Right ventricle myocardium inferior (tissue), 1 donor: ENCODE data around the gene BARX1. TPM values are rescaled to one million over a fixed set of nuclear protein-coding genes. Genes with fewer than 3 reads are reported as not detected.
"Not testable (repeated sequence)": the region's sequence is repeated elsewhere in the genome, so short reads cannot be mapped to it uniquely, and the experiment has no call there.

ENCODE experiments used
- ATAC-seq: fragments of 200-7000 bp; cut with Tn5 transposase; one replicate; pipeline ENCODE4 v1.9.1; 2020; ENCODE audit warnings: mild to moderate bottlenecking, moderate library complexity
- DNase-seq: peaks from one replicate; pipeline ENCODE4 v3.0.0; 2021; ENCODE audit errors: missing footprints
- intact Hi-C: fragments of 100-400 bp; cut with DNase I; formaldehyde crosslinking; loops from one replicate; pipeline ENCODE4 v1.11.0; 2022
- total RNA-seq: library from RNA; stranded (reverse); fragmentation: NEBNext Ultra II Directional; extraction: Animal tissue kit (Norgen Biotek cat#: 25700); gene quantifications from one replicate; pipeline ENCODE4 v1.2.1, GENCODE V29; 2021
- donor health status: DM: no; HTN: yes; CAD: no; lungs with severe emphysema.

The BARX1 gene
- total RNA-seq, 1 donor from 2014 or later = not detected

DNA sequence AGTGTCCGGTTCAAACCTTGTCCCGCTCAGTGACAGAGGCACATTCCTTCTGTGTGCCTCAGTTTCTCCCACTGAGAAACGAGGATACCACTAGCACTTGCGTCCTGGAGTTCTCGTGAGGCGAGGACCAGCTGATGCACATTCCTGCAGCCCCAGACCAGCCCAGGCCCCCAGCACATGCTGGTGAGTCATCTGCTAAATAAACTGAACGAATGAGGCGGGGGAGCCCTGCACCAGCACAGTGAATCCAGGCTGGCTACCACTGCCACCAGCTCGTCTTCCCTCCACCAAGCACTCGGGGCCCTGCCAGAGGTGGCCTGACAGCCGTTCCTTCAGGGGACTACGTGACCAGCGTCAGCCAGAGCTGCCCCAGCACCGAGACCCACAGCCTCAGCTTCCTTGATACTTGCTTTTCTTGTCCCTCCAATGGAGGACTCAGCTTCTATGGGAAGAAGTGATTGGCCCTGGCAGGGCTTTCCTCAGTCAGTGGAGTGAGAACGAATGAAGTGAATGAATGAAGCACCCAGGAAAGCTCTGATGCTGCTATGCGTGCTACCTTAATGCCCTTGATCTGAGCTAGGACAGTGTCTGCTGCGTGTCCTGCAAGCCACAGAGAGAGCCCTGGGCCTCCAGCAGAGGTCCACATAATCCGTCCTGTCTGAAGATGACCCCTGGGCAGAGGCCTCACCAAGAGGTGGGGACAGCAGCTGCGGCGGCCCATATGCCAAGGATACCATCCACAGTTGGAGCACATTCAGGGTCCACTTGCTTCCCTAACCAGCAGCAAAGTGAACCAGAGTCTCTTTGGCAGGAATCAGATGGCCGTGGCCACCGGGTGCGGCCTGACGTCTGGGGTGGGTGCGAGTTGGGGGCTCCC is 13.5 kb upstream of the BARX1 start:
- no peak for ATAC-seq
- intact Hi-C loops = no loop called here
- no peak for DNase-seq

DNA sequence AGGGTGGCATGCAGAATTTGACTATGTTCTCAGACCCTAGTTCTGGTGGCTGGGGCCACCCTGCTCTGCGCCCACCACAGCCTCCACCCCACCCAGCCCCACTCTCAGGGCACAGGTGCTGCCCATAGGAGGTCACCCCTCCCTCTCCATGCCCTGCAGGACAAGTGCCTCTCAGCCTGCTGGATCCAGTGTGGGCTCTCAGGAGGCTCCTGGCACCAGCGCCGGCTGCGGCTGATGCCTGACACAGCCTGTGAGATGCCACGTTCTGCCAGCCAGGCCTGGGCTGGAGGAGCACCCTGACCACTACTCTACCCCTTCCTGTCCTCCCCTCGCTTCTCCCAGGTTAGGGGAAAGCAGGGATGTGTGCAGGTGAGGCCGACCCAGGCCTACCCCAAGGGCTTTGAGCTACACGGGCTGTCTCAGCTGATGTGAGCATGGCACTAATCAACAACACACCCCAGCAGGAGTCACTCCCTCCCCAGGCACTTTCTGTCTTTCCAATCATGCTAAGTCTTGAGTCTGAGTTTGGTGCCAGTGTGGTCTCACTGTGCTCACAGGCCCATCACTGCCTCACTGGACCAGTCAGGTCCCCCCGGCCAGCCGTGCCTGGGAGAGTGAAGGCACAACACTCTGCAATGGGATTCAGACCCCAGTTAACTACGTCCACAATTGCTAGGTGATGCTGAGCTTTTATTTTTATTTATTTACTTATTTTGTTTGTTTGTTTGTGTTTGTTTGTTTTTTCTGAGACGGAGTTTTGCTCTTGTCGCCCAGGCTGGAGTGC is 12.1 kb upstream of the BARX1 start:
- intact Hi-C loops = no loop called here
- ATAC-seq (no peak), DNase-seq (peak; percentile 64)

DNA sequence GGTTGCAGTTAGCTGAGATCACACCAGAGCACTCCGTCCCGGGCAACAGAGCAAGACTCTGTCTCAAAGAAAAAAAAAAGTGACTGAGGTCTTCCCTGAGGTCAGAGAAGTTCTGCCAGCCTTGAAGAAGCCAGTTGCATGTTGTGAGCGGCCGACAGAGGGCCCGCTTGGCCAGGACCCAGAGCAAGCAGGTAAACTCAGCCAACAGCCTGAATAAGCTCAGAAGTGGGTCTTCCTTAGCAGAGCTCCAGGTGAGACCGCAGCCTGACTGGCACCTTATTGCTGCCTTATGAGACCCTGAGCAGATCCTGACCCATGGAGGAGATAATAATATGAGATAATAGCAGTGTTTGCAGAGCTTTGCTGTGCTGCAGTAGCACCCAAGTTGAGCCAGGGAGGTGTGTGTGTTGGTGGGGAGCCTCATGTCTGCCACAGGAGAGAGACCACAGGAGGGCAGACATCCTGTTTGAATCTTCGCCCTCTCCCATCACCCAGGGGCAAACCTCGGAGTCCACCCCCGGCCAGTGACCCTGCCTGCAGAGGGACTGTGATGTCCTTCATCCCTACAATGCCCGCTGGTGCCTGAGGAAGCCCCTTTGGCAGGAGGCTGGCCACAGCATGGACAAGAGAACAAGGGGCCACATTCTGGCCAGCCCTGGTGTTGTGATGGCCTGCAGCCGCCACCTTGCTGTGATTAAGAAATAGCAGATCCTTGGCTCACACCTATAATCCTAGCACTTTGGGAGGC is 10.8 kb upstream of the BARX1 start:
- DNase-seq (peak; percentile 35), ATAC-seq (no peak)
- intact Hi-C loops = no loop called here

DNA sequence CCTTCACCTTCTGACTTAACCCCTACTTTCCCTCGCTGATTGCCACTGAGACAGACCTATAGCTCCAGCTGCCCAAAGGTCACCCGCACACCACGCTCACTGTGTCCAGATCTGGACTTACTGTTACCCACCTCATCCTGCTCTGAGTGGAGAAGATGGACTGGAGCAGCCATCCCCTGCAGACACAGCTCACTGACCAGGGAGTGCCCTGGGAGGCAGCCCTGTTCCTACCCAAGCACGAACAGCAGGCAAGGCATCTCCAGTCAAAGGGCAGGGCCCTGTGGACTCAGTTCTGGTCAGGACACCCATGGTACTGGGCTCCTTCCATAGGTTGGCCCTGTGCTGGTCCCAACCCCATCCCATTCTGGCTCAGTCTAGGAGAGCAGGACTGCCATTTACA is 9.5 kb upstream of the BARX1 start:
- ATAC-seq (no peak), DNase-seq (no peak)
- intact Hi-C loops = loop anchor here (5.0 kb wide), 2 partner anchors 137 to 807 kb away; no protein-coding TSS in a partner anchor

DNA sequence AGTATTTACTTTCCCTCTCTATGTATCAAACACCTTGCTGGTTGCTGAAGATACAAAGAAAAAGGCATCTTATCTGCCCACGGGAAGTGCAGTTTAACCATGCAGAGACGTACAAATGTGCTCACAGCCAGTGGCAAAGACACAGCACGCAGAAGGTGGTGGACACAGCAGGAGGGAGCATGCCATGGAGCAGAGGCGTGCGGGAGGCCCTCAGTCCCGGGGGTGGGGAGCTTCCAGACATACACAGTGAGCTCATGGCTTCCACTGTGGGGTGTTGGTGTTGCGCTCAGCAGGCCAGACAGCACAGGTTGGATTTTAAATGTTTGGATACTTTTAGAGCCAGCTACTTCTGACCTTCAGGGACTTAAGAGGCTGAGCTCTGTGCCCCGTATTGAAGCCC is 8.8 kb upstream of the BARX1 start:
- ATAC-seq = no peak
- no peak for DNase-seq
- intact Hi-C loops = loop anchor here (1.0 to 5.0 kb wide), 3 partner anchors 137 to 807 kb away; no protein-coding TSS in a partner anchor

DNA sequence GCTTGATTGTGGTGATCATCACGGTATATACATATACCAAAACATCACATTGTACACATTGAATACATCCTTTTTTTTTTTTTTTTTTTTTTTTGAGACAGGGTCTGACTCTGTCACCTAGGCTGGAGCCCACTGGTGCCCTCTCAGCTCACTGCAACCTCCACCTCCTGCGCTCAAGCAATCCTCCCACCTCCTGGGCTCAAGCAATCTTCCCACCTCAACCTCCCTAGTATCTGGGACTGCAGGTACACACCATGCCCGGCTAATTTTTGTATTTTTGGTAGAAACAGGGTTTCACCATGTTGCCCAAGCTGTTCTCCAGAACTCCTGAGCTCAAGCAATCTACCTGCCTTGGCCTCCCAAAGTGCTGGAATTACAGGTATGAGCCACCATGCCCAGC is 8.3 kb upstream of the BARX1 start:
- not testable (repeated sequence) for DNase-seq, ATAC-seq
- intact Hi-C loops = loop anchor here (1.0 to 5.0 kb wide), 3 partner anchors 136 to 806 kb away; no protein-coding TSS in a partner anchor

DNA sequence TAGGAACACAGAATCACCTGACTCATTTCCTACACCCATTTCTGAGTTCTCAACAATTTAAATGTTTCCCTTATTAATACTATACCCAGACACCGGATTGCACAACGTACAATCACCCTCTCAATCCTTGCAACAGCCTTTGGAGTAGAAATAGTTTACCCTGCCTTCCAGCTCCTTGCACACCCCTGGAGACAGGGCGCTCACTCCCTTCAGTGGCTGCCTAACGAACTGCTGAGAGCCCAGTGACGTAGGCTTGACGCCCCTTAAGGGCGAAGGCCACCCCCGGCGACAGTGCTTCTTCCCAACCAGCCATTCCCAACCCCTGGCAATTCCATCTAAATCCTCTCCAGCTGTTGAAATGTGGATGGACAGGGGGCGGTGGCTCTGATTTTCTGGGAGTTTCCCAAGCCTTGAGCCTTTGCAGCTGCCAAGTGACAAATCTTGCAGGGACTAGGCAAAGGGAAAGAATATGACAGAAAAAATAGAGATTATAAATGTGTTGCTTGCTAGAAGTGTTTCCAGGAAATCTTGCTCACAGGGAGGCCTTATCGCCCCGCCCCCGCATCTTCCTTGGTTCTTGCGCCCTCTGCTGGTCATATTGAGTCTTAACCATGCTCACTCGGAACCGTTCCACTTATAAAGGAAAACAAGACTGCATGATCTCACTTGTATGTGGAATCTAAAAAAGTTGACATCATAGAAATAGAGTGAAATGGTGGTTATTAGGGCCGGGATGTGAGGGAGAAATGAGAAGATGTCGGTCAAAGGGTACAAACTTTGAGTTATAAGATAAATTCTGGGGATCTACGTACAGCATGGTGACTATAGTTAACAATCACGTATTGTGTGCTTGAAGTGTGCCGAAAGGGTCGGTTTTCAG is 7.6 kb upstream of the BARX1 start:
- DNase-seq = peak; percentile 85
- intact Hi-C loops = loop anchor here (1.0 to 5.0 kb wide), 3 partner anchors 136 to 806 kb away; no protein-coding TSS in a partner anchor
- peak; percentile 83 for ATAC-seq

DNA sequence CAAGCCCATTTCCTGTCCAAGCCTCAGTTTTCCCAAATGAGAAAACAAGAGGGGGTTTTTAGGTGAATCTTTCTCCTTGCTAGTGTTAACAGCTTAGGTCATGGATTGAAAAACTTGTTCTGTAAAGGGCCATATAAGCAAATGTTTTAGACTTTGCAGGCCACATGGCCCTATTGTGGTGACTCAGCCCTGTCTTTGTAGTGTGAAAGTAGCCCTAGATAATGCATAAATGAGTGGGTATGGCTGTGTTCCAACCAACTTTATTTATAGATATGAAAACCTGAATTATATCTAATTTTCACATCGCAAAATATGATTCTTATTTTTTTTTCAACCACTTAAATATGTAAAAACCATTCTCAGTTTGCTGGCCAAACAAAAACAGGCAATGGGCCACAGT is 6.9 kb upstream of the BARX1 start:
- ATAC-seq = no peak
- intact Hi-C loops = loop anchor here (5.0 kb wide), 2 partner anchors 135 to 805 kb away; no protein-coding TSS in a partner anchor
- DNase-seq = no peak

DNA sequence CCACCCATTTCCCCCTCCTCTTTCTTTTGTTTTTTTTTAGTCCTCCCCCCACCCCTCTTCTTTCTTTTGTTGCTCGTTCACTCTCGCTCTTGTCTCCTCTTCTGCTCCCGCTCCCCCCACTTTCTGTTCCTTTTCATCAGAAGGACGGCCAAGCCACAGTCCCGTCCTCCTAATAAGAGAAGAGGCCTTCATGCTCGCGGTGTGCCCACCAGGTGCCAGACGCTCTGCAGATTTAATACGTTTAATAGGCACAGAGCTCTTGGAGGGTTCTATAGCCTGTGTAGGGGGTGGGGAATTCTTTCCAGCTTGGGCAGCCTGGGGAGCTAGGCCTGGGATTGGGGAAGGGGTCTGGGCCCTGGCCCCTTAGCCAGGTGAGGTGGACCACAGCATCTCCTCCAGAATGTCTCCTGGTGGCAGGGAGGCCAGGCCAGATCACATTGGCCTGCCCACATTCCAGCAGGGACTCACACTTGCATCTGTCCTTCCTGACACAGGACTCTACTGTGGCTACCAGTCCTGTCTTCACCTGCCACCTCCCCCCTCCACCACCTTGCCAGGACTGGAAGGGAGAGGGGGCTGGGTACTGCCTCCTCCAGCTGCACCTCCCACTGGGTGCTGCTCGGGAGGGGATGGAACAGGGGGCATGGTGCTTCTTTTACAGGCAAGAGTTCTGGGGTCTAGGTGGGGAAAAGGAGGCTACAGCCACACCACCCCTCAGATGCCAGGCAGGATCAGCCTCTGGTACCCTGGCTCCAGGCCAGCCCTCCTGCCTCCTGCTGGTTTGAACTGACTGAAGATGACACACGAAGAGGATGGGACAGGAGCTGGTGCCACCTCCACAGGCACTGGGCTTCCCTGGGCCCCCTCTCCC is 6.1 kb upstream of the BARX1 start:
- DNase-seq (peak; percentile 55), ATAC-seq (no peak)
- intact Hi-C loops = loop anchor here (5.0 kb wide), 2 partner anchors 134 to 804 kb away; no protein-coding TSS in a partner anchor

DNA sequence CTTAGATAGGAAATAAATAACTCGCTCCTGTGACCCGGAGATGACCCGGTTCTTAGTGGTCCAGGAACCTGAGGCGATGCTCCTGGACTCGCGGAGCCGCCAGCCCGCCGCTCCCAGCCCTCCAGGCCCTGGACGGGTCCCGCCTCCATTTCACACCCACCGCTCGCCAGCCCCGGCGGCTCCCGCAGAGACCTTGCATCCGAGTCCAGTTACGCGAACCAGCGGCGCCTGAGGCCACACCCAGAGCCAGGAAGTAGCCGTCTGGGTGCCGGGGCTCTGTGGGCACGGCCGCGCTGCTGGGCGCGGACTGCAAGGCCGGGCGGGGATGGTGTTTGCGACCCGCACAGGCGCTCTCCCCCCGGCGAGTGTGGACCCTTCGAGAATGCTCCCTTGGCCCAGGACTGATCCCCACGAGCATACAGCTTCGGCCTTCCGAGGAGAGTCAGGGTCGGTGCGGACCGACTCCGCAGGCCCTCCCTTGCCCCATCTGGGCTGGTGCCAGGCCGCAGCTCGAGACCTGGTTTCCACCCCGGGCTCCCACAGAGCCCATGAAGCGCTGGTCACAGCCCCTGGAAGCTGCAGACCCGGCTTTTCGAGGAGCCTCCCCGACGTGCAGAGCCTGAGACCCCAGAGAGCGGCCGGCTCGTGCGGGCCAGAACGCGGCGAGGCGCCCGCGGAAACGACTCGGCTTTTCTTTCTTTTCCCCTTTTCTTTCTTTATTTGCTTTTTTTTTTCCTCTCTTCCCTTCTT is 5.2 kb upstream of the BARX1 start:
- intact Hi-C loops = loop anchor here (5.0 kb wide), 2 partner anchors 133 to 803 kb away; no protein-coding TSS in a partner anchor
- DNase-seq = peak; percentile 69
- no peak for ATAC-seq

DNA sequence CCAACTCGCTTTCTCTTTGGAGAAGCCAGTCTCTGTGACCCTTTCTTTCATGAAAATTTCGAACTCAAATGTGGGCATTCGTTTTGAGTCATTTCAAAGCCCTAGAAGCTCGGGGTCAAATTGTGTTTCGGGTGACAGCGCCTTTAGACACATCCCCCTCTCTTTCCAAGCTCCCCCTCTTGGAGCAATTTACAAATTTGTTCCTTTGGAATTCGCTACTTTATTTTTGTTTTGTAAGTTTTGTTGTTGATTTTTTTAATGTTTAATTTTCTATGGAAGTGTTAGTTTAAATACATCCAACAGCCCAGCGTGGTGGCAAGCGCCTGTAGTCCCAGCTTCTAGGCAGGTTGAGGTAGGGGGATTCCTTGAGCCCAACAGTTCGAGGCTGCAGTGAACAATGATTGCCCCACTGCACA is 4.6 kb upstream of the BARX1 start:
- intact Hi-C loops = loop anchor here (5.0 kb wide), 2 partner anchors 132 to 802 kb away; no protein-coding TSS in a partner anchor
- no peak for DNase-seq
- no peak for ATAC-seq

DNA sequence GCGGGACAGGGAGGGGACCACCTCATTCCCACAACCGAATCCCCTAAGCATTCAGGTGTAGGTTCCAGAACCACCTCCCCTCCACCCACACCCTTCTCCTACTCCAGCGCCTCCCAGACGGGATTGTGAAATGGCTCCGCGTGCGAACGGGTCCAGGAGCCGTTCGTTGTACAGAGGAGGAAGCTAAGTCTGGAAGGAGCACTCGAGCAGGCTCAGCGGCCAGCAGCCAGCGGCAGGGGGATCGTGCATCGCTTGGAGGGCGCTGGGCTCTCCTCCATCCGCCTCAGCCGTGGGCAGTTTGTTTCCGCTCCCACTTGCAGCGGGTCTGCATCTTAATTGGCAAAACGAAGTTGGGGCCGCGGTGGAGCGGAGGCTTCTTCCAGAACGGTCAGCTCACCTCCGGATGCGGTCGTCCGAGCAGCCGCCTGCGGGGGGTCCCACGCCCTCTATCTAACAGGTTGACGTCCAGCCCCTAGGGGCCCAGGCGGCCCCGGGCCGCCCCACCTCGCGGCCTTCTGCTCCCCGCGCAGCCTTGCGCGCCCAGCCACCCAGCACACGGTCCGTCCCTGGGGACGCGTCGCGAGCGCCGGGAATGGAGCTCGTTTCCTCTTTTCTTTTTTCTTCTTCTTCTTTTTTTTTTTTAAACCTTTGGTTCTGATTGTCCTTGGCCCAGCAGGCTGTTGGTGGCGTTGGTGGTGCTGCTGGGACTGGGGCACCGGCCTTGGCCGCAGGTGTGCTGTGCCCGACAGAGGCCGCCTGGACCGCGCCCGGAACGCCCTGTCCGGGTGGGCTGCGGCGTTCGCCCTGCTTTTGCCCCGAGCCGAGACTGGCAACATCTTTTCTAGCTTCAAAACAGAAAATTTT is 3.9 kb upstream of the BARX1 start:
- peak; percentile 62 for DNase-seq
- peak; percentile 41 for ATAC-seq
- intact Hi-C loops = no loop called here

DNA sequence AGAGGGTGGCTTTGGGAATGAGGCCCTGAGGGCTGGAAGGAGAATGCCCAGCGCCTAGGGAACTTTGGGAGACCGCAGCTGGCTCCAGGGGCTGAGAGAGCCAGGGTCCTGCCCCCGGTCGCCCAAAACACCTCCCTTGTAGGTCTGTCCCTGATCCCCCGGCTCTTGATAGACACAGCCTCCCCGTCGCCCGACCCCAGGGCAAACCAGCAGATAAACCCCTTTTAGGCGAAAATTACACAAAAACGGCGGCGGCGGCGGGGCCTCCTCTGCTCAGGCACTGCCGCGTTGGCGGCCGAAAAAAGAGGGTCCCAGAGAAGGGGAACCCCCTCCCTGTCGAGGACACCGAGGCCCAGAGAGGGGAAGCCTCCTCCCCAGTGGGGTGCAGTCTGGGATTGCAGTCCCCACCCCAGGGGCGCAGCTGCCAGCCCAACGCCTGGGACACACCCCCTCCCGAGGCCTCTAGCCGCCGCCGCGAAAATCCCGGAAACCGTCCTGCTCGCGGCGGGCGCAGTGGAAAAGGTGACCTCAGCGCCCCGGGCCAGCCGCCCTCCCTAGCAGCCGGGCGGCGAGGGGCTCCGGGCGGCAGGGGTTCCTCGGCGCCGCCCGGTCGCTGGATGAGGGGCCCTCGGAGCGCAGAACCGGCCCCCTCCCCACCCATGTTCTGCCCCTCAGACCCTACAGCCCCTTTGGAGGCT is 3.1 kb upstream of the BARX1 start:
- ATAC-seq = no peak
- intact Hi-C loops = no loop called here
- peak; percentile 48 for DNase-seq

DNA sequence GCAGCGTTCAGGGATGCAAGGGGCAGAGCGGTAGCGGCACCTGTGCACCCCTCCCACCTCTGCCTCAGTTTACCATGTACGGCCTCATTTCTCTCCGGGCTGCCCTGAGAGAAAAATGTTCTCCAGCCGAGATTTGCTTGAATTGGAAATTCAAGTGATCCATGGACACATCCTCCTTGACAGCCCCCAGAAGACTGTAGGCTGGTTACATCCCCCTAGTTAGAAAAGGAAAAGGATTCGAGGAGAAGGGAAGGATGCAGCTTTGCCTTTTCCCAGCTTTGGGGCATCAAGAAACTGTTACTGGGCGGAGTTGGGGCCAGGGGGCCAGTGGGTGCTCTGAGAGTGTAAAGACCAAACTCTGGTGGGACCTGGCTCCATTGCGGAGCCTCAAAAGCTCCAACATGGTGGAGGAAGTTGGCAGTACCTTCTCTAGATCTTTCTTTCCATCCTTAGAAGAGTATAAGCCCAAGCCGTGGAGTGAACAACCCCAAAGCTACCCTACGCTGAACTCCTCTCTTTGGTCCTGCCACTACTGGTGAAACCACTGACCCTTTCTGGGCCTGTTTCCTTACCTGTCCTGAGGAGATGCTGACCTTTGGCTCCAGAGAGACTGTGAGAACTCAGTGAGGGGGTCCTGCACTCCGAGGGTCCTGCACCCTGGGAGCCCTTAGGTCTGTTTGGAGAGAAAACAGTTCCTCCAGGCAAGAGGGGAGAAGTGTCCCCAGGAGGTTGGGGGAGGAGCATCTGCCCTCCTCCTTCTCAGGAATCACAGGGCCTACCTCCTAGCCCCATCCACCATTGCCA is 1.0 kb upstream of the BARX1 start:
- intact Hi-C loops = no loop called here
- DNase-seq (no peak), ATAC-seq (no peak)
